Sigmoid colon (tissue), 7 donors: ENCODE measurements around the gene PLCL1. TPM values are rescaled to one million over a fixed set of nuclear protein-coding genes. Genes with fewer than 3 reads are reported as not detected.

Experiments used
- DNase-seq: peaks from one replicate; pipeline ENCODE4 v3.0.0-alpha.2; 2019
- H3K27ac ChIP-seq, 4 donors: fragments of 200-600 bp; sonication (generic); one replicate each; pipeline ENCODE4 v1.5.1; 2016 to 2019; ENCODE audit warnings: mild to moderate bottlenecking in 1 of 4
- H3K27me3 ChIP-seq, 3 donors: fragments of 200-600 bp; sonication (generic); one replicate each; pipeline ENCODE4 v1.5.1; 2019; ENCODE audit warnings: mild to moderate bottlenecking in 1 of 3
- H3K36me3 ChIP-seq, 4 donors: fragments of 200-600 bp; sonication (generic); one replicate each; pipeline ENCODE4 v1.5.1; 2016 to 2019
- H3K4me1 ChIP-seq, 4 donors: fragments of 200-600 bp; sonication (generic); one replicate each; pipeline ENCODE4 v1.5.1; 2017 to 2019
- H3K4me3 ChIP-seq, 4 donors: fragments of 200-600 bp; sonication (generic); one replicate each; pipeline ENCODE4 v1.5.1; 2017 to 2019; ENCODE audit warnings: mild to moderate bottlenecking in 2 of 4, moderate library complexity in 1 of 4
- H3K9me3 ChIP-seq, 4 donors: fragments of 200-600 bp in 3 of 4; sonication (generic) in 3 of 4; one replicate each; pipeline versions ENCODE4 v1.5.1 to v1.6.1; 2013 to 2019
- EP300 ChIP-seq, 4 donors: sonication (generic); formaldehyde crosslinking; IDR thresholded peaks; one replicate each; pipeline ENCODE4 v1.6.1; 2017; ENCODE audit warnings: antibody characterized with exemption in 4 of 4
- POLR2A ChIP-seq, 2 donors: fragments of 450-650 bp; IDR thresholded peaks; one replicate each; pipeline ENCODE4 v1.6.1; 2016; ENCODE audit warnings: antibody characterized with exemption in 2 of 2, mild to moderate bottlenecking in 2 of 2, moderate library complexity in 2 of 2
- POLR2AphosphoS5 ChIP-seq, 4 donors: sonication (generic); formaldehyde crosslinking; IDR thresholded peaks; one replicate each; pipeline ENCODE4 v1.6.1; 2017; ENCODE audit warnings: antibody characterized with exemption in 4 of 4
- WGBS, 2 donors: extraction: QIAGEN DNeasy Blood & Tissue Kit; methylation state at CpG; one replicate each; pipeline ENCODE4 v1.1.7; 2013; 5-methylcytosine and 5-hydroxymethylcytosine counted together
- intact Hi-C: fragments of 100-400 bp; cut with DNase I; formaldehyde crosslinking; loops from one replicate; pipeline ENCODE4 v1.15.1; 2023
- polyA plus RNA-seq, 3 donors: library from polyadenylated mRNA; stranded (reverse); fragments of 200-250 nt; gene quantifications; one replicate each; pipeline ENCODE4 v1.2.3, GENCODE V29; 2013
- total RNA-seq, 4 donors: library from RNA; depleted of rRNA; stranded (reverse); fragments of >200 nt; gene quantifications; one replicate each; pipeline ENCODE4 v1.1.0, GENCODE V29; 2016
- TF ChIP-seq, protein P1 (sequence below), 4 experiments: fragments of 450-650 bp in 3 of 4; fragments of 200-600 bp in 1 of 4; IDR thresholded peaks; one replicate each; pipeline ENCODE4 v1.5.1; 2016 to 2019; ENCODE audit warnings: antibody characterized with exemption in 4 of 4, mild to moderate bottlenecking in 3 of 4, moderate library complexity in 2 of 4
- donor health status: healthy with polysubstance abuse.
- donor health status: Bipolar disorder and iron deficiency.
- donor health status: healthy.

Gene PLCL1
- total and polyA plus RNA-seq, 7 donors = 0.69 to 20.0 (median 13.6) TPM

DNA sequence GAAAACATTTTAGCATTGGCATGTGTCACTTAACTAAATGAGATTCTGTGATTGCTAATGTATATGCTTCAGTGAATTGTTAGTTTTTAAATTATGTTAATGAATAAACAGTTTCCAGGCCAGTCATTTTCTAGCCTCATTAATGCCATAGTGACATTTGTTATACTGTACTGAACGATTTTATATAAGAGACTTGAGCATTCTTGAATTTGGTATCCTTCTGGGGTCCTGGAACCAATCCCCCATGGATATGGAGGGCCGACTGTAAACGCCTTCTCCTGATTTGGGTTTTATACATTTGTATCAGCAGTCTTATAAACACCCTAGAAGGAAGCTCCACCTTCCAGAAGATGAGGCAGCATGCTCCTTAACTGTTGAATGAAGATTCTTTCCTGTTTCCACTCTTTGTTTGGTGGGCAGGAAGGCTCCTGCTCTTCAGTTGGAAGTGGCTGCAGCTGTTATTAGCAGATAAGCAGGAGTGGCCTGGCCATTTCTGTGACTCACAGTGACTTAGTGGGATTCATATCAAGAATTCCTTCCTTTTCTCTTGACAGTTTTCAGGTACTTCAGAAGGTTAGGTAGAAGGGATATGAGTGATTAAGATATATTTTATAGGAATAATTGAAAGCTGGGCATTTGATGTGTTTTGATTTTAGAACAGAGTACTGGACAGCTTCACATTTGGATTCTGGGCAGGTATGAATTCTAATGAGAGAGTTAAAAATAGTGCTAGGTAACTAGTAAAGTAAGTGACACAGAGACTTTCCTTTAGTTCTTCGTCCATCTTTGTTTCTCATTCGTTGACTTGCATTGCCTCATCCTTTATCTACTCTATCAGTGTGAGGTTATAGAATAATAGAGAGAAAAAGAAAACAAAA lies 124.9 kb downstream of the PLCL1 start:
- no peak for TF ChIP-seq POLR2AphosphoS5 (IDR thresholded peaks at IDR 0.05)
- TF ChIP-seq, protein P1, sequence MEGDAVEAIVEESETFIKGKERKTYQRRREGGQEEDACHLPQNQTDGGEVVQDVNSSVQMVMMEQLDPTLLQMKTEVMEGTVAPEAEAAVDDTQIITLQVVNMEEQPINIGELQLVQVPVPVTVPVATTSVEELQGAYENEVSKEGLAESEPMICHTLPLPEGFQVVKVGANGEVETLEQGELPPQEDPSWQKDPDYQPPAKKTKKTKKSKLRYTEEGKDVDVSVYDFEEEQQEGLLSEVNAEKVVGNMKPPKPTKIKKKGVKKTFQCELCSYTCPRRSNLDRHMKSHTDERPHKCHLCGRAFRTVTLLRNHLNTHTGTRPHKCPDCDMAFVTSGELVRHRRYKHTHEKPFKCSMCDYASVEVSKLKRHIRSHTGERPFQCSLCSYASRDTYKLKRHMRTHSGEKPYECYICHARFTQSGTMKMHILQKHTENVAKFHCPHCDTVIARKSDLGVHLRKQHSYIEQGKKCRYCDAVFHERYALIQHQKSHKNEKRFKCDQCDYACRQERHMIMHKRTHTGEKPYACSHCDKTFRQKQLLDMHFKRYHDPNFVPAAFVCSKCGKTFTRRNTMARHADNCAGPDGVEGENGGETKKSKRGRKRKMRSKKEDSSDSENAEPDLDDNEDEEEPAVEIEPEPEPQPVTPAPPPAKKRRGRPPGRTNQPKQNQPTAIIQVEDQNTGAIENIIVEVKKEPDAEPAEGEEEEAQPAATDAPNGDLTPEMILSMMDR (IDR thresholded peaks at IDR 0.05) = no peak
- no peak for TF ChIP-seq EP300 (IDR thresholded peaks at IDR 0.05)
- no peak for TF ChIP-seq POLR2A (IDR thresholded peaks at IDR 0.05)
- peaks cover 0 to 20% (median 0%) of the 10 kb centered on the region in 4 donors for H3K4me1 ChIP-seq
- H3K9me3 ChIP-seq = no peaks in the 10 kb centered on the region
- H3K27me3 ChIP-seq = no peaks in the 10 kb centered on the region
- DNase-seq = no peak
- H3K27ac ChIP-seq = no peak overlapping the region
- H3K36me3 ChIP-seq = no peaks in the 10 kb centered on the region
- 82 to 87% methylated on average over 5 of the region's 5 CpGs for WGBS, 2 donors
- intact Hi-C loops = no loop called here
- no peak overlapping the region for H3K4me3 ChIP-seq

DNA sequence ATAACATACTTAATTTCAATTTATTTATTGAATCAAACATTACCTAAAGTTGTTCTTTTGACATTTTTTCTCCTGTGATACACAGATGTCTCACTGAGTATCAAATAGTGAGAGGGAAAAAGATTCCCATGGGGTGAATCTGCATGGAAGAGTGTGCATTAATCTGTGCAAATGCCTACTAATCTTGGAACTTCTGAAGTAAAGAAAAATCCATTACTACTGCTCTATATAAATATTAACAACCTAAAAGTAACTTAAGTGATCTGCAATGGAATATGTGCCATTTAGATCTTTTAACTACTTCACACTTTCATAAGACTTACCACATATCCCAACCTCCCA lies 125.5 kb downstream of the PLCL1 start:
- no peaks in the 10 kb centered on the region for H3K36me3 ChIP-seq
- TF ChIP-seq POLR2A (IDR thresholded peaks at IDR 0.05) (no peak), EP300 (IDR thresholded peaks at IDR 0.05) (no peak), POLR2AphosphoS5 (IDR thresholded peaks at IDR 0.05) (no peak)
- TF ChIP-seq, protein P1 (IDR thresholded peaks at IDR 0.05) = no peak
- H3K4me3 ChIP-seq = no peak overlapping the region
- intact Hi-C loops = no loop called here
- H3K4me1 ChIP-seq = peaks cover 0 to 20% (median 0%) of the 10 kb centered on the region in 4 donors
- no peak overlapping the region for H3K27ac ChIP-seq
- no peaks in the 10 kb centered on the region for H3K27me3 ChIP-seq
- no peaks in the 10 kb centered on the region for H3K9me3 ChIP-seq
- no peak for DNase-seq

DNA sequence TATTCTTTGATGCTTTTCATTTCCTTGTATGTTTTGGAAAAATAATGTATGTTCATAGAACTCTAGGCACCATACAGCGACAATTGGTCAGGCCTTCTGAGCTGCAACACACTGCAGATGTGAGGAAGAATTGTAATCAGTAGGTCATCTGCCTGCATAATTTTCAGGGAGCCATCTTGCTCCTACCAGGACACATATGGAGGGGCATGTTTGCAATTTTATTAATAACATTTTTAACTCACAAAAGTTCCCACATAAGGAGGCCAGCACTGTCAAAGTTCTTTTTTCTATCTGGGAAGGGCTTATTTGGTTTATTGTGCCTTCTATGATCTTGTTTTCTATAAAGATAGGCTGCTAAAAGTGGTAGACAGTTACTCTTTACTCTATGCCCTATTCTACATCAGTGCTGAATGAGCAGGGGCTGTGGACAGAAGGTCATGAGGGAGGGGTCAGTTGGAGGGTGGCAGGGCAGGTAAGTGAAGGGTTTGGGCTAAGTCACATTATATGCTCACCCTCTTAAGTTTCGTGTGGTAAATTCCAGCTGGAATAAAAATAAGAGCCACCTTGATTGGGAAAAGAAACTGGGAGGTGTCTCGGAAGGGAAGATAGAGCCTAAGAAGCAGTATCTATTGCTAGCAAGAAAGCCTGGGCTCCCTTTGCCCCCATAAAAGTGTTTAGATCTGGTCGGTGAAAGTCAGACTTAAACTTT lies 126.3 kb downstream of the PLCL1 start:
- intact Hi-C loops = no loop called here
- H3K27ac ChIP-seq = no peak overlapping the region

DNA sequence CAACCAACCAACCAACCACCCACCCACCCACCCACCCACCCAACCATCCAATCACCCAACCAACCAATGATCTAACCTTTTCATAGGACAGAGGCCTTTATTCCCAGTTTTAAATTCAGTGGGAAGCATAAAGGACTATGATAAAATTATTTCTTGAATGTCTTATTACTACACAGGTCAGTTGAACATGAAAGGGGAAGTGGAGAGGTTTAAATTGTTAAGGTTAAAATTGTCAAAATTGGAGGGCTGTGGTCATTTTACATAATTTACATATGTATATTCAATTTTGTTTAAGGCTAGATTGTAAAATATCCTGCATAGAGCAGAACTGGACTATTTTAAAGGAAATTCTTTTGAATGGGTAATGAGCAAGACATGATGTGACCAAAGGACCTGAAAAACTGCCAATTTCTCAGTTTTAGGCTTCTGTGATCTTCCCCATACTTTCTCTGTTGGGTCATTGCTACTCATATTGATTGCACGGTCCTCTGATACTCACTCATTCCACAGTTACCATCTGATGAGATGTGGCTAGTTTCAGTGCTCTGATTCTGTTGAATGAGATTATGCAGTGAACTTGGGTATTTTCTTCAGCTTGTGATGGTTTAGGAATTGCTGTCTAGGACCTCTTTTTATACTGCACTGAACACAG lies 127.4 kb downstream of the PLCL1 start:
- 80 to 82% methylated on average over 1 of the region's 1 CpG for WGBS, 2 donors
- H3K4me3 ChIP-seq = no peak overlapping the region
- no peaks in the 10 kb centered on the region for H3K27me3 ChIP-seq
- TF ChIP-seq EP300 (IDR thresholded peaks at IDR 0.05) (no peak), POLR2A (IDR thresholded peaks at IDR 0.05) (no peak), POLR2AphosphoS5 (IDR thresholded peaks at IDR 0.05) (no peak)
- TF ChIP-seq, protein P1 (IDR thresholded peaks at IDR 0.05) = no peak
- H3K9me3 ChIP-seq = no peaks in the 10 kb centered on the region
- intact Hi-C loops = no loop called here
- no peak for DNase-seq
- H3K36me3 ChIP-seq = no peaks in the 10 kb centered on the region
- H3K4me1 ChIP-seq = peaks cover 0 to 20% (median 0%) of the 10 kb centered on the region in 4 donors
- H3K27ac ChIP-seq = no peak overlapping the region

More for the DNA sequence above, 126.3 kb downstream of the PLCL1 start:
- Histone ChIP-seq H3K9me3 (no peaks in the 10 kb centered on the region), H3K27me3 (no peaks in the 10 kb centered on the region), H3K4me3 (no peak overlapping the region), H3K36me3 (no peaks in the 10 kb centered on the region), H3K4me1 (peaks cover 0 to 20% (median 0%) of the 10 kb centered on the region in 4 donors)
- TF ChIP-seq EP300 (IDR thresholded peaks at IDR 0.05) (no peak), POLR2A (IDR thresholded peaks at IDR 0.05) (no peak), POLR2AphosphoS5 (IDR thresholded peaks at IDR 0.05) (no peak)
- TF ChIP-seq, protein P1 (IDR thresholded peaks at IDR 0.05) = no peak
- DNase-seq = no peak
- 90 to 92% methylated on average over 4 of the region's 4 CpGs for WGBS, 2 donors
